ENCODE measurements around the gene PRB2.
"Not testable (repeated sequence)": the region's sequence is repeated elsewhere in the genome, so short reads cannot be mapped to it uniquely, and the experiment has no call there.

The PRB2 gene

DNA sequence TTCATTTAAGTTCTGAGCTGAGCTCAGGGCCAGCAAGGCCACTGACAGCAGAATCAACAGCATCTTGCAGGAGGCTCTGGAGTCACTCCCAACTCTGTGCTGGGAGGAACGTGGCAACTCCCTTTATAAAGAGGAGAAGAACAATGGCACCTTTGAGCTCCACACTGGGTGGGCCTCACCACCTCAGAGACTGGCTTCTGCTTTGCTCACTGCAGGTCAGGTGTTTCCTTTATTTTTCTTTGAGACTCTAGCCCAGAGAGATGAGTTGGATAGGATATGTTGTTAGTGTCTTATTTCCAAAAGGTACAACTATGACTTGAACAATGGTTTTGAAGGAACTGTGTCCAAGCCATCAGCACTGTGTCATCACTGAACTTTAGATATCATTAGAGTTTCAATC is at the start of gene PRB2:
TSS of gene PRB2 (minus strand) at position 101 of the 400 bp plus-strand sequence. CDS start at position 63, 38 bp downstream.
- not testable (repeated sequence) for DNase-seq (ENCODE audit: low read depth)

DNA sequence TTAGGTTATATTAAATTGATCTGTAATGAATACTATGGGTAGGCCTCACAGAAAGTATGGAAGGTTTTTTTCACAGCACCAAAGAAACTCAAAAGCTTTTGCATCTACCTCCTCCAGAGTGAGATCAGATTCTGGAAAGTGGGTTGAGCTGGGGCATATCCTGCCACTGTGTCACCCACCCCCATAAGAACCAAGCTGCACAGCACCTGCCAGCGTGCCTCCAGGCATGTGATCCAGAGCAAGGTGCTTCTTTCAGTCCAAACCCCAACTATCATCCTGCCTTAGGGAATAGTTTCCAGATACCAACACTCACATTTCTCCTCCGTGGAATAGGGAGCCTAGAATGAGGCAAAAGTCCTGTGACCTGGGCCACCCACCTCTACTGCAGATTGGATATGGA is 42.6 kb upstream of the PRB2 start:
- DNase-seq (ENCODE audit: low read depth) = no peak

DNA sequence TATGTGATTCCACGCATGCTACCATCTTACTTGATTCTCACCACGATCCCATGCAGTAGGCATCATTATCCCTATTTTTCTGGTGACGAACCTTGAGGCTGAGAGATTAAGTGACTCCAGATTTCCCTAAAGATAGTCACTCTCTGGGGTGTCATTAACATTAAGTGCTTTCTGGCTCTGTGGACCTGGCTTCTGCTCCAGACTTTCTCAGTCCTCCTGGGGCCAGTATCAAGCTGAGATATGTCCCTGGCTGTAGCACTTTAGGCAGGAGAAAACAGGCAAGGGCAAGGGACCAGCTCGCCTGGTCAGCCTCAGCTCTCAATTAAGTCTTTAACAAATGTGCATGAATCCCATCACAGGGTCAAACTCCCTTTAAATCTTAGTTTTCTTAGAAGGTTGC is 38.3 kb upstream of the PRB2 start:
- DNase-seq (ENCODE audit: low read depth) = no peak

DNA sequence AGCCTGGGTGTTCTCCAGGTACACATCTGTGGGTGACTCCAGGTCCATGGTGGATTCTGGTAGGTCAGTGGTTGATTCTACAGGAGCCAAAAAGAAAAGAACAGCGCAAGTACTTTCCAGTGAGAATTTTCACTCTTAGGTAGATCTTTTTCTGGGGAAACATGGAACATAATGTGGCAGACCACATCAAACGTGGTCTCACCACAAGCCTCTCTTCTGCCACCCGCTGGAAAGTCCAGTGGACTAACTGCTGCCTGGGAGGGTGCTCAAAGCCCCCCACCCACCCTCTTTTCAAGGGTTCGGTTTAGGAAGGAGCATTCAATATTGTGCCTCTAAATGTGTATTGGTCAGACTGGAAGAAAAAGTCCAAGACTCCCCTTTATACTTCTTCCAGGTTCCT is 36.1 kb upstream of the PRB2 start:
- no peak for DNase-seq (ENCODE audit: low read depth)

DNA sequence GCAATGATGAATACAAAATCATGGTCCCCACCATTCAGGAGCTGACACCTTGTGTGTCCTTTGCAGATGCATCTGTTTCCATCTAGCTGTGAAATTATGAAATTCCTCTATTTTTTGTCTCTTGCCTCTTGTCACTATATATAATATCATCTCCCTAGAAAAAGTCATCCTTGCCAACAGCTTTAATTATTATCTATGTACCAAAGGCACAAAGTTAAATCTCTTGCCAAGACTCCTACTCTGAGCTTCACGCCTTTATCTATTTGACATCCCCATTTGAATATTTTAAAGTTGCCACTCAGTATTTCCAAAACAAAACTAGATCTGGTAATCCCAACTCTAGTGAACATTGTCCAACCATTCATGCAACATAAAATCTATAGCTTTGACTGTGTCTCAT is 32.0 kb upstream of the PRB2 start:
- DNase-seq (ENCODE audit: low read depth) = no peak

DNA sequence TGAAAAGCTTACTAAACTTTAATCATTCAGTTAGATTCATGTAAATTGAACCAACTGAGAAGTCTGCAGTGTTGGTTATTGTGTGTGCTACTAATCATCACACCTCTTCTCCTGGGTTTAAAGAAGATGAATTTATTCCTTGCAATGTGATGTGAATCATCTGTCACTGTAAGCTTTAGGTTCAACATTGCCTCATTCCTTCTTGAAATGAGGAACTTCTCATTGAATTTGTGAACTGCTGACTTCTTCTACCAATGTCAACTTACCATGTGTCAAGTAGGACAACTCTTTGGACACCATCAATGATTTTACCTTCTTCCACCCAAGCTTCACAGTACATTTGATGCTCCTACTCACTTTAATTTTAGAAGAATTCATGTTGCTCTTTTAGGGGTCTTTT is 17.4 kb upstream of the PRB2 start:
- no peak for DNase-seq (ENCODE audit: low read depth)

DNA sequence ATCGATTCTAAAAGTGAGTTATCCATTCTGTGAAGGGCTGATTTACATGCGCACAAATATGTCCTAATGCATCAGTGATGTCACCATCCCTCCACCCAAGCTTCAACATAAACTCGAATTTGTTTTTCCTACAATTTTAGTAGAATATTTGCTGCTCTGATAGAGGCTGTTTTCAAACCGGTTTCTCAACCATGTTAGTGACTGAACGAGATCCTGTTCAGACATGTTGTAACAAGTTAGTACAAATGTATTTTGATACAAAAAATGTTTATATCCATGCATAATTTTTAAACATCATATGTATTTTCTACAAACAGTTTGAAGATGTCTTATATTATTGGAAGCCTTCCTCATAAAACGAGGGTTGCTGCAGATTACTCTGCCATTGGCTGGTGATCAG is 12.7 kb upstream of the PRB2 start:
- no peak for DNase-seq (ENCODE audit: low read depth)

DNA sequence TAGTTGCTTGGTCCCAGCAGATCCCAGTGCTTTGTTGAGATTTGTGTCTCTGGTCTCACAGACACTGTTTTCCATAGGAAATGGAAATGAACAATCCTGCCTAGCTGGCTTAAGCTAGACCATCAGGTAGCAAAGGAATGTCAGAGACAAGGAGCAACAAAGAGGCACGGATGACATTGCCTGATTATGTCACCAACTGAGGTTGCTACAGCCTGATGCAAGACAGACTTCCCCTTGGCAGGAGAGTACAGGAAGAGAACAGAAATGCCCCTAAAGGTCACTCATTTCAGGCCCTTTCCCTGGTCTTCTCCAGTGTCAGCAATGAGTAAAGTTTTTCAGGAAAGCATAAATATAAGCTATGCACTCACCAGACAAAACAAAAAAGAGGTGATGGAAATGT is 2.0 kb upstream of the PRB2 start:
- no peak for DNase-seq (ENCODE audit: low read depth)

DNA sequence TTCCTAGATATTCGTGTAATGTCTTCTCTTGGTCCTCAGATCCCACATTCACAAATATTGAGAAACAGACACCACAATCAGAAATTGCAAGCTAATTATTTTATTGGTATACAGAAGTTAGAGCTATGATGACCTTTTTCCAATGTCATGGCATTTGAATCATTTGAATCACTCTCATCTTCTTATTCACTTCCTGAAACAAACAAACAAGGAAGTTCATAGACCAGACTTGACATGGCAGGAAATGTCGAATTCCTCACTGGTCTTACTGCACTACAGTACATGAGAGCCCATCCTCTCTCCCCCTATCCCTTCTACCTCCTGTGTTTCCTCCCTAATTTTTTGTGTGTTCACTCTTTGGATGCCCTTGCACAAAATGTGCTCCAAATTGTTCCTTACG is 3.9 kb downstream of the PRB2 start:
- DNase-seq (ENCODE audit: low read depth) = not testable (repeated sequence)

DNA sequence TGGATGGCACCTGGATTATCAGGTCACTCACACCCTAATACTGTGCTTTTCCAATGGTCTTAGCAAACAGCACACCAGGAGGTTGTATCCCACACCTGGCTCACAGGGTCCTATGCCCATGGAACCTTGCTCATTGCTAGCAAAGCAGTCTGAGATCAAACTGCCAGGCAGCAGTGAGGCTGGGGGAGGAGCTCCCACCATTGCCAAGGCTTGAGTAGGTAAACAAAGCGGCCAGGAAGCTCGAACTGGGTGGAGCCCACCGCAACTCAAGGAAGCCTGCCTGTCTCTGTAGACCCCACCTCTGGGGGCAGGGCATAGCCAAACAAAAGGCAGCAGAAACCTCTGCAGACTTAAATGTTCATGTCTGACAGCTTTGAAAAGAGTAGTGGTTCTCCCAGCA is 17.9 kb downstream of the PRB2 start:
- not testable (repeated sequence) for DNase-seq (ENCODE audit: low read depth)

DNA sequence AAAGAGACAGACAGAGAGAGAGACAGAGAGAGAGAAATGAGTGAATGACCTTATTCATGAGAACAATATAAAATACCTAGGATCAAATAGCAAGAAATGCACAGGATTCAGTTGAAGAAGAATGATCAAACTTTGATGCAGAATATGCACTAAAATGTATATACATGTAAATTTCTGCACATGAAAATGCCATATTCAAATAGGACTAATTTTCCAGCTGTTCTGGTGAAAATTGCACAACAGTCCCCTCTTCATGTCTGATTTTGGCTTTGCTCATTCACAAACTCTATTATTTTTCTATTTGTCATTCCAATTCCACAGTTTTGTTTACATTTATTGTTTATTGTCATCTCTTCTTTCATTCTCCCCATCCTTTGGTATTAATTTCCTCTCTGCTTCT is 34.2 kb downstream of the PRB2 start:
- no peak for DNase-seq (ENCODE audit: low read depth)

DNA sequence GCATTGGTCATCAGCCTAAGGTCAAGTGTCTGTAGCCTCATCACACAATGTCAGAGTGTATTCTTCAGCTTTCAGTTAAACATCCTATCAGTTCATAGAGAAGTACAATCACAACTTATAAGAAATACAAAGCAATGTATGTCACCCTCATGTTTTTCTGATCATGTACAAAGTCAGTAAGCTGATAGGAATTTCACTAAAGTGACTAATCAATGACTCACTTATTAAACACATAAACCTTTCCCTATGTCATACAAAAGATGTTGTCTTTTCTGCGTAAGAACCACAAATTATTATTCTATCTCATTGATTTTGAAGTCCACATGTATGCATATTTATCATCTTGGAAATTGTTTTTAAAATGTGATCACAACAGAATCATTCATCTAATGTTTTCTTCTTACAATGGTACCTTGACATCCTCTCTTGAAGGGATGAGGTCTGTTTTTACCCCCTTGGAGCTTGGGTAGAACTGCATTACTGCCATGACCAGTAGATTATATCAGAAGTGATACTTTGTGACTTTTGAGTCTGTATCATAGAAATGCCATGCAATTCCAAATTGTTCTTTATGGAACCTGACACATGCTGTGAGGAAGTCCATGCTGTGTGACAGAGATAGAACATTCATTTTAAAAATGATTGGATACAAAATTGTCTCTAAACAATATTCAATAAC is 35.0 kb downstream of the PRB2 start:
- not testable (repeated sequence) for DNase-seq (ENCODE audit: low read depth)

DNA sequence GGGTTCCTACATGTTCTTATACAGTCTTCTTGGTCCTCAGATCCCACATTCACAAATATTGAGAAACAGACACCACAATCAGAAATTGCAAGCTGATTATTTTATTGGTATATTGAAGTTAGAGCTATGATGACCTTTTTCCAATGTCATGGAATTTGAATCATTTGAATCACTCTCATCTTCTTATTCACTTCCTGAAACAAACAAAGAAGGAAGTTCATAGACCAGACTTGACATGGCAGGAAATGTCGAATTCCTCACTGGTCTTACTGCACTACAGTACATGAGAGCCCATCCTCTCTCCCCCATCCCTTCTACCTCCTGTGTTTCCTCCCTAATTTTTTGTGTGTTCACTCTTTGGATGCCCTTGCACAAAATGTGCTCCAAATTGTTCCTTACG is 43.6 kb downstream of the PRB2 start:
- not testable (repeated sequence) for DNase-seq (ENCODE audit: low read depth)

DNA sequence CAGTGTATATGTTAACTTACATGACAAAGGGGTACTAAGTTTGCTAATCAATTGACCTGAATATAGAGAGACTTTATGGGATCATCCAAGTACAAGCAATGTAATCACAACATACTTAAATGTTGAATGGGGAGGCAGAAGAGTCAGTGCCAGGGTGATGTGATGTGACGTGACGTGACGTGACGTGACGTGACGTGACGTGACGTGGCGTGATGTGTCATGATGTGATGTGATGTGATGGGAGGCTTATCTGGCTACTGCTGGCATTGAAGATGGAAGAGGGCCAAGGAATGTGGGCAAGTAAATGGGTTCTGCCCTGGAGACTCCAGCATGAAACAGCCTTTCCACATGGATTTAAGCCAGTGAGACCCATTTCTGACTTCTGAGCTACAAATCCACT is 46.9 kb downstream of the PRB2 start:
- DNase-seq (ENCODE audit: low read depth) = no peak

DNA sequence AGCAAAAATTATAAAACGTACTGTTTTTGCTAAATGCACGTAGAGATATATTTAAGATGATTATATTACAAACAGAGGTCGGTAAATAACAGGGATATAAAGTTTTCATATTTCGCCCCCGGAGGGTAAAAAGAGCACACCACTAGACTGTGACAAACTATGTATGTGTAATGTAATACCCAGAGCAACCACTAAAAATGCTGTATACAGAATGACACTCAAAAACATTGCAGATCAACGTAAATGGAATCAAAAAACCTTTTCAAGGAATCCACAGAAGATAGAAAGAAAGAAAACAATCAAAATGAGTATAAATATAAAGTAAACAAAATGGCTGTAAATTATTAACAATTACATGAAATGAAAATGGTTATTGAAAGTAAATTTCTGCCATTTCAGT is 47.6 kb downstream of the PRB2 start:
- no peak for DNase-seq (ENCODE audit: low read depth)

DNA sequence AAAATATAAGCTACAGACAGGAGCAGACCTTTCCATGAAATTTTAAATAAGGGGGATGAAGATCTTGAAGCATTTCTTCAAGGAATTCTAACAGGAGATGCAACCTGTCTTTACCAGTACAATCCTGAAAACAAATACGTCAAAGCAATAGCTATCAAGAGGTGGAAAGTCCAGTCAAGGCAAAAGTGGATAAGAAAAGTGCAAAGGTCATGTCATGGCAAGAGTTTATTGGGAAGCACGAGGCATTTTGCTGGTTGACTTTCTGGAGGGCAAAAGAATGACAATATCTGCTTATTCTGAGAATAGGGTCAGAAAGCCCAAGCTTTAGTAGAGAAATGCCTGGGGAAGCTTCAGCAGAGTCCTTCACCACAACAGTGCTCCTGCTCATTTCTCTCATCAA is 50.9 kb downstream of the PRB2 start:
- no peak for DNase-seq (ENCODE audit: low read depth)

Measured in activated T-helper 9 cell treated with anti-CD3 and anti-CD28 coated beads, Interleukin-2, amount 50 U/mL, for 16 hours (primary cell).